ENCODE results near the gene HLA-DRA. TPM values are rescaled to one million over a fixed set of nuclear protein-coding genes. Genes with fewer than 3 reads are reported as not detected.

Gene HLA-DRA
- total RNA-seq, 4 donors from 2014 or later: 53.0 to 162 (median 106) TPM

GRCh38 chr6:32445321-32445854, 5.7 kb downstream of the HLA-DRA start:
- 59 to 75% methylated on average over 3 of the region's 3 CpGs for whole genome bisulfite sequencing, 2 donors
- DNase-seq: no peak
- no peaks in the 10 kb centered on the region for H3K4me1 ChIP-seq
- H3K27me3 ChIP-seq: no peaks in the 10 kb centered on the region
- intact Hi-C loops (cut with DNase I): no loop called here
- TF ChIP-seq CTCF (IDR thresholded peaks at IDR 0.05) (no peak), POLR2A (IDR thresholded peaks at IDR 0.05) (no peak)
- H3K4me3 ChIP-seq (replicated peaks in 1 of 3): no peak overlapping the region
- no peak overlapping the region for H3K27ac ChIP-seq
- no peaks in the 10 kb centered on the region for H3K9me3 ChIP-seq
- no peaks in the 10 kb centered on the region for H3K36me3 ChIP-seq

GRCh38 chr6:32447932-32448331, 8.2 kb downstream of the HLA-DRA start:
- H3K27ac ChIP-seq: no peak overlapping the region
- no peaks in the 10 kb centered on the region for H3K9me3 ChIP-seq
- no peaks in the 10 kb centered on the region for H3K4me1 ChIP-seq
- H3K4me3 ChIP-seq (replicated peaks in 1 of 3): no peak overlapping the region
- intact Hi-C loops (cut with DNase I): no loop called here
- no peak for DNase-seq
- no peaks in the 10 kb centered on the region for H3K27me3 ChIP-seq
- TF ChIP-seq POLR2A (IDR thresholded peaks at IDR 0.05): no peak
- TF ChIP-seq CTCF (IDR thresholded peaks at IDR 0.05): no peak
- H3K36me3 ChIP-seq: no peaks in the 10 kb centered on the region

DNA sequence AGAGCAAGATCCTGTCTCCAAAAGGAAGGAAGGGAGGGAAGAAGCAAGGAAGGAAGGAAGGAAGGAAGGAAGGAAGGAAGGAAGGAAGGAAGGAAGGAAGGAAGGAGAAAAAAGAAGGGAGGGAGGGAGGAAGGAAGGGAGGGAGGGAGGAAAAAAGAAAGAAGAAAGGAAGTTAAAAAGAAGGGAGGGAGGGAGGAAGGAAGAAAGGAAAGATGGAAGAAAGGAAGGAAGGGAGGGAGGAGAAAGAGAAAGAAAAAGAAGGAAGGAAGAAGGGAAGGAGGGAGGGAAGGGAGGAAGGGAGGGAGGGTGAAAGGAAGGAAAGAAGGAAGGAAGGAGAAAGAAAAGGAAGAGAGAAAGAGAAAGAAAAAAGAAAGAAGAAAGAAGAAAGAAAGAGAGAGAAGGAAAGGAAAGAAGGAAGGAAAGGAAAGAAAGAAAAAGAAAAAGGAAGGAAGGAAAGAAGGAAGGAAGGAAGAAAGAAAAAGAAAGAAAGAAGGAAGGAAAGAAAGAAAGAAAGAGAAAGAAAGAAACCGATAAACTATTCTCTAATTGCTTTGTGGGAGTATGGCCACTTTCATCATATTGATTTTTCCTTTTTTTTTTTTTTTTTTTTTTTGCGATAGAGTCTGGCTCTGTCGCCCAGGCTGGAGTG, 9.5 kb downstream of the HLA-DRA start:
- H3K36me3 ChIP-seq: no peaks in the 10 kb centered on the region
- no peaks in the 10 kb centered on the region for H3K27me3 ChIP-seq
- no peaks in the 10 kb centered on the region for H3K9me3 ChIP-seq
- DNase-seq: no peak
- 77 to 88% methylated on average over 3 of the region's 3 CpGs for WGBS, 2 donors
- H3K4me3 ChIP-seq (replicated peaks in 1 of 3): no peak overlapping the region
- no peaks in the 10 kb centered on the region for H3K4me1 ChIP-seq
- TF ChIP-seq CTCF (IDR thresholded peaks at IDR 0.05) (no peak), POLR2A (IDR thresholded peaks at IDR 0.05) (no peak)
- H3K27ac ChIP-seq: no peak overlapping the region
- intact Hi-C loops (cut with DNase I): no loop called here

GRCh38 chr6:32457054-32457453, 17.4 kb downstream of the HLA-DRA start:
- Histone ChIP-seq H3K4me3 (replicated peaks in 1 of 3) (no peak overlapping the region), H3K4me1 (no peaks in the 10 kb centered on the region), H3K36me3 (no peaks in the 10 kb centered on the region), H3K27ac (no peak overlapping the region), H3K27me3 (no peaks in the 10 kb centered on the region), H3K9me3 (no peaks in the 10 kb centered on the region)
- DNase-seq: no peak
- WGBS, 2 donors: 64 to 72% methylated on average over 4 of the region's 4 CpGs
- TF ChIP-seq CTCF (IDR thresholded peaks at IDR 0.05) (no peak), POLR2A (IDR thresholded peaks at IDR 0.05) (no peak)
- intact Hi-C loops (cut with DNase I): no loop called here

GRCh38 chr6:32459781-32460424, 20.2 kb downstream of the HLA-DRA start:
- H3K4me3 ChIP-seq (replicated peaks in 1 of 3): no peak overlapping the region
- intact Hi-C loops (cut with DNase I): no loop called here
- no peaks in the 10 kb centered on the region for H3K9me3 ChIP-seq
- H3K4me1 ChIP-seq: no peaks in the 10 kb centered on the region
- H3K27me3 ChIP-seq: no peaks in the 10 kb centered on the region
- no peak overlapping the region for H3K27ac ChIP-seq
- WGBS, 2 donors: 59 to 67% methylated on average over 29 of the region's 29 CpGs
- DNase-seq: peak in 1 of 2 donors; percentile 6
- TF ChIP-seq POLR2A (IDR thresholded peaks at IDR 0.05): no peak
- H3K36me3 ChIP-seq: no peaks in the 10 kb centered on the region

Measured in thyroid gland (tissue), 4 donors.